WERI-Rb-1 (cell line): ENCODE results near the gene AATK.

Experiments used
- DNase-seq: peaks from one replicate; pipeline ENCODE4 v3.0.0-alpha.2; 2020
- H3K27ac ChIP-seq: fragments of 250-450 bp; sonication (Bioruptor Pico); 2 replicates; pipeline ENCODE4 v1.5.1; 2020; ENCODE audit warnings: mild to moderate bottlenecking, moderate library complexity
- H3K27me3 ChIP-seq: fragments of 250-450 bp; sonication (Bioruptor Pico); 2 replicates; pipeline ENCODE4 v1.5.1; 2021; ENCODE audit warnings: mild to moderate bottlenecking, low read depth, moderate library complexity; ENCODE audit not compliant: insufficient read depth, severe bottlenecking
- H3K36me3 ChIP-seq: fragments of 250-450 bp; sonication (Bioruptor Pico); 2 replicates; pipeline ENCODE4 v1.5.1; 2020; ENCODE audit warnings: mild to moderate bottlenecking, moderate library complexity
- H3K4me3 ChIP-seq: 2 replicates; pipeline ENCODE4 v1.5.1; 2011; ENCODE audit warnings: low read depth, mild to moderate bottlenecking, control low read depth, low read length
- H3K9me3 ChIP-seq: fragments of 250-450 bp; sonication (Bioruptor Pico); 2 replicates; pipeline ENCODE4 v1.5.1; 2021; ENCODE audit warnings: mild to moderate bottlenecking, moderate library complexity; ENCODE audit not compliant: severe bottlenecking
- TF ChIP-seq, protein P1 (sequence below): IDR thresholded peaks from 2 replicates; pipeline ENCODE4 v1.5.1; 2011; ENCODE audit warnings: low read depth, mild to moderate bottlenecking, control low read depth, inconsistent platforms, low read length

AATK gene

DNA sequence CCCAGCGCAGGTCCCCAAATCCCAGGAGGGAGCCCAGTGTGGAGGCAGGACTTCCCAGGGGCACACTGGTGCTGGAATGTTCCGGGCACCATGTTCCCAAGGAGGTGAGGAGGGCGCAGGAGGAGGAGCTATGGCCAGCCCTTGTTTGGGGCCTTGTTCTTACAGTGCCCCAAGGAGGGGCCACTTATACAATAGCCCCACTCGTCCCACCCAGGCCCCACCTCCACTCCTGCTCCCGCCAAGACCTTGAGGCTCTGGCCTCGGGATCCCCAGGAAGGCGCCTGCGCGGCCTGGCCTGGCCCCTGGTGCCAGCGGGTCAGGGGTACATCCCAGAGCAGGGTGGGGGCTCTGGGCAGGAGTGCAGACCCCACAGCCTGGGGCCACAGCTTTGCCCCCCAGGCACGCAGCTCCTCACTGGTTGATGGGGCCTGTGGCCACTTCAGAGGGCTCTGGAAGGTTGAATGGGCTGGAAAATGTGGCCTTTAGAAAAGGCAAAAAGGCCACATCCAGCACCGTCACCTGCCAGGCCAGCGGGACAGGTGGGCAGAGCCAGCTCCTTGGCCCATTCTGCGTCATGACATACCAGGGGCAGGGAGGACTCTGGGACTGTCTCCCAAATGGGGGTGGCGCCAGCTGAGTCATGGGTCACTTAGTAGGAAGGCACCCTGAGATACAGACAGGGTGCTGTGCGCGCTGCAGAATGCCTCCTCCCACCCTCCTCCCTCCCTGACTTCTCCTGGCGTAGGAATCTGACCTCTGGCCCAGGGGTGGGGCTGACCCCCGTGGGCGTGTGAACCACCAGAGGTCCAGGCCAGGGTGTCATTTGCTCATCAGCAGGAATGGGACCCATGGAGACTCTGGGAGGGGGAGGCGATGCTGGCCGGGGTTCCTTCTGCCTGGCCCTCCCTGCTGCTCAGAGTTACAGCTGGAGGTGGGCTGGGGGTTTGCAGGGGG, 33.0 kb downstream of the AATK start:
- Histone ChIP-seq H3K27ac (no peak overlapping the region), H3K27me3 (no peaks in the 10 kb centered on the region), H3K36me3 (no peaks in the 10 kb centered on the region), H3K4me3 (no peak overlapping the region), H3K9me3 (no peaks in the 10 kb centered on the region)
- DNase-seq = no peak
- TF ChIP-seq, protein P1, sequence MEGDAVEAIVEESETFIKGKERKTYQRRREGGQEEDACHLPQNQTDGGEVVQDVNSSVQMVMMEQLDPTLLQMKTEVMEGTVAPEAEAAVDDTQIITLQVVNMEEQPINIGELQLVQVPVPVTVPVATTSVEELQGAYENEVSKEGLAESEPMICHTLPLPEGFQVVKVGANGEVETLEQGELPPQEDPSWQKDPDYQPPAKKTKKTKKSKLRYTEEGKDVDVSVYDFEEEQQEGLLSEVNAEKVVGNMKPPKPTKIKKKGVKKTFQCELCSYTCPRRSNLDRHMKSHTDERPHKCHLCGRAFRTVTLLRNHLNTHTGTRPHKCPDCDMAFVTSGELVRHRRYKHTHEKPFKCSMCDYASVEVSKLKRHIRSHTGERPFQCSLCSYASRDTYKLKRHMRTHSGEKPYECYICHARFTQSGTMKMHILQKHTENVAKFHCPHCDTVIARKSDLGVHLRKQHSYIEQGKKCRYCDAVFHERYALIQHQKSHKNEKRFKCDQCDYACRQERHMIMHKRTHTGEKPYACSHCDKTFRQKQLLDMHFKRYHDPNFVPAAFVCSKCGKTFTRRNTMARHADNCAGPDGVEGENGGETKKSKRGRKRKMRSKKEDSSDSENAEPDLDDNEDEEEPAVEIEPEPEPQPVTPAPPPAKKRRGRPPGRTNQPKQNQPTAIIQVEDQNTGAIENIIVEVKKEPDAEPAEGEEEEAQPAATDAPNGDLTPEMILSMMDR = no peak

- Histone ChIP-seq H3K27me3 (no peaks in the 10 kb centered on the region), H3K27ac (no peak overlapping the region), H3K4me3 (no peak overlapping the region), H3K9me3 (no peaks in the 10 kb centered on the region), H3K36me3 (no peaks in the 10 kb centered on the region)
- TF ChIP-seq, protein P1 = no peak
- no peak for DNase-seq
Measured at GRCh38 chr17:81132197-81132540, 33.9 kb downstream of the AATK start.

GRCh38 chr17:81131486-81132196, 34.4 kb downstream of the AATK start:
- Histone ChIP-seq H3K4me3 (no peak overlapping the region), H3K36me3 (no peaks in the 10 kb centered on the region), H3K27me3 (no peaks in the 10 kb centered on the region), H3K9me3 (no peaks in the 10 kb centered on the region), H3K27ac (no peak overlapping the region)
- TF ChIP-seq, protein P1 = no peak
- DNase-seq = no peak

DNA sequence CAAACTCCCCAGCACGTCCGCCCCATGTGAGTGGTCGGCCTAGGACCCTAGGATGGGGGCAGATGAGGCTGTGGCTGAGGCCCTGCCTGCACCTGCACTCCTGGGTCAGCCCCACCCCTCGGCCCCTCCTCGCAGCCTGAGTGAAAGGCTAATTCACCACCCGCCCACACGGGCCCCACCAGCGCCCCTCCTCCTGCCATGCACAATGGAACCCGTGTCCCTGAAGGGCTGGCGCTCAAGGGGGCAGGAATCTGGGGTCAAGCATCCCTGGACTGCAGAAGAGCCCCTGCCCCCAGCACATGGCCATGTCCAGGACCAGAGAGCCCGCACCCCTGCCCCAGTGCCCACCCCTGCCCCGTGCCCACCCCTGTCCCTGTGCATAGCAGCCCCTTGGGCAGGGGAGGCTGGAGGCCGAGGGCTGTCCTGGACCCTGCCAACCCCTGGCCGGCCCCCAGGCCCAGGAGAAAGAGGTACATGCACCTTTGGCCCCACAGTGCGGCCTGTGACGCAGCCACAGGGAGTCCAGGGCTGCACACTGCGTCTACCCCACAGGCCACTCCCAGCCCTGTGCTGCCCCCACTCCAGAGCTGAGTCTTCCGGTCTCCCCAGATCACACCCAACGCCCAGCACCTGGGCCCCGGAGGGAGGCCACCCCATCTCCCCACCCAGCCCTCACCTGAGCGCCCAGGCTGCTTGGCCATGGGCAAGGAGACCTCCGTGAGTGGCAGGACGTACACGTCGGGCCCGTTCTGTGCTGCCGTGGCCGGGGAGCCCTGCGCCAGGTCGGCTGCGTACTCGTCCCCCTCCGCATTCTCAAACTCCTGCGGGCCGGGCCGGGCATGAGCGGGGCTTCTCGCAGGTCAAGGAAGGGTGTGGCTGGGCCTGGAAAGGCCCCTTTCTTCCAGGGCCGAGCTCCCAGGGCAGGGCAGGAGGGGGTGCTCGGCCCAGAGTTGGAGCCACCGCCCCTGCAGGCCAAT, 35.3 kb downstream of the AATK start:
- Histone ChIP-seq H3K27ac (no peak overlapping the region), H3K27me3 (no peaks in the 10 kb centered on the region)
- TF ChIP-seq, protein P1 = no peak

DNA sequence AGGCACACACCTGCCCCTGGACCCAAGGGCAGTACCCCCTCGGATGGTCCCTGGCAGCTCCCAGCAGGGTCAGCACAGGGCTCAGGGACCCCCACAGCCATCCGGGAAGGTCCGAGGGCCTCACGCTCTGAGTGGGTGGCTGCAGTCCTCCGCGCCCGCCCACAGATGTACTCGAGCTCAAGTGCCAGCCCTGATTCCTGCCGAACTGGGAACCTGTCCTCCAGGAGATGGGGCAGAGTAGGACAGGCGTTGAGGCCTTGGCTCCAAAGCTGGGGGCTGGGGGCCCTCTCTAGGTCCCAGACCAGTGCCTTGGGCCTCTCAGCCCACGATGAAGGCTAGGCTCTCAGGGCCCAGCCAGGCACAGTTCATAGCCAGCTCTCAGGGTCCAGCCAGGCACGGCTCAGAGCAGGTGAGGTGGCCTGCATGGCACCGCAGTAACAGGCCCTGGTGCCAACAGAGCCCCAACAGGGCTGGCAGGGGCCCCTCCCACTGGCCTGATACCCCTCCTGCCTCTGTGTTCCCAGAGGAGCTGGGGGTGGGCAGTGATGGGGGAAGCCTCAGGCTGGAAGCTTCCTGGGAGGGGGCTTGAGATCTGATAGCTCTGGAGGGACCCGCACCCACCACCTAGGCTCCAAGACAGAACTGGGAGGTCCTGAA, 36.2 kb downstream of the AATK start:
- DNase-seq = no peak
- no peaks in the 10 kb centered on the region for H3K27me3 ChIP-seq
- H3K9me3 ChIP-seq = no peaks in the 10 kb centered on the region
- TF ChIP-seq, protein P1 = no peak
- no peaks in the 10 kb centered on the region; the same call in 1 of the 2 replicates for H3K36me3 ChIP-seq
- H3K4me3 ChIP-seq = no peak overlapping the region
- no peak overlapping the region; the same call in 1 of the 2 replicates for H3K27ac ChIP-seq

More for the DNA sequence above, 35.3 kb downstream of the AATK start:
- Histone ChIP-seq H3K36me3 (no peaks in the 10 kb centered on the region), H3K9me3 (no peaks in the 10 kb centered on the region), H3K4me3 (no peak overlapping the region)
- no peak for DNase-seq
